PC-9 (cell line): ENCODE measurements around the gene NAGS.

ENCODE experiments used
- EZH2 ChIP-seq: fragments of 200-600 bp; sonication (generic); IDR thresholded peaks from 2 replicates; pipeline ENCODE4 v1.8.0; 2017; ENCODE audit warnings: antibody characterized with exemption, low read depth
- TF ChIP-seq, protein P1 (sequence below): fragments of 200-600 bp; sonication (generic); conservative IDR thresholded peaks from 2 replicates; pipeline ENCODE4 v1.6.1; 2017; ENCODE audit warnings: mixed run types, antibody characterized with exemption, mild to moderate bottlenecking, moderate library complexity

DNA sequence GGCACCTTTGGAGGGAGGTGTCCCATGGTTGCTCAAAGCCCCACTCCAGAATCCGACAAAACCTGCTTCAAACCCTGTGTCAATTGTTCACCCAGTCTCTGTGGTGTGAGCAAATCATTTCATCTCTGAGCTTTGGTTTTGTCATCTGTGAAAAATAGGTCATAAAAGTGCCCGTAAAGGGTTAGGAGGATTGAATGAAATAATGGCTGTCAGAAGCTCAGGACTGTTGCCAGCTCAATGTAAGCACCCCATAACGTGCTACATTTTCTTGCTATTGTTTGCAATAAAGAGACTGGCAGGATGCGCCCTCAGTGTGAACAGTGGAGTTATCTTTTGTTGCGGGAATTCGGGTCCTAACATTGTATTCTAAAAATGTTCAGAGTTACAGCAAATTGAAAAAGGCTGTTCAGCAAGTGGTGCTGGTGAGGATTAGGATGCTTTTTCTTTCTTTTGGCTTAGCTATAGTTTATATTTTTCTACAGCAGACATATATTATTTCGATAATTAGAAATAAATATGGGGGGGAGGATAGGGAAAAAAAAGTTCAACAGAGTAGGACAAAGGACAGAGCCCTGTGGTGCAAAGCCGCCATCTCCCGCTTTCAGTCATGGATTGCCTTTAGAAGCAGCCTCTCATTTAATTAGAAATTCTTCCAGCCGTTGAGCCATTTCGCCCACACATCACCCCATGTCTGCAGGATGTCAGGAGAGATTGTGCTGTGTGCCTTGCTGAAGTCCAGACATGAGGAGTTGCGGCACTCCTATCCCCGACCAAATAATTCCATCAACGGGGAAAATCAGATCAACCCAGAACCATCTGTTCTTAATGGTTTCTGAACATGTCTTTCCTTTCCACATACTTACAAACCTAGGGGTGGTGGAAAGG lies 29.8 kb upstream of the NAGS start:
- TF ChIP-seq, protein P1, sequence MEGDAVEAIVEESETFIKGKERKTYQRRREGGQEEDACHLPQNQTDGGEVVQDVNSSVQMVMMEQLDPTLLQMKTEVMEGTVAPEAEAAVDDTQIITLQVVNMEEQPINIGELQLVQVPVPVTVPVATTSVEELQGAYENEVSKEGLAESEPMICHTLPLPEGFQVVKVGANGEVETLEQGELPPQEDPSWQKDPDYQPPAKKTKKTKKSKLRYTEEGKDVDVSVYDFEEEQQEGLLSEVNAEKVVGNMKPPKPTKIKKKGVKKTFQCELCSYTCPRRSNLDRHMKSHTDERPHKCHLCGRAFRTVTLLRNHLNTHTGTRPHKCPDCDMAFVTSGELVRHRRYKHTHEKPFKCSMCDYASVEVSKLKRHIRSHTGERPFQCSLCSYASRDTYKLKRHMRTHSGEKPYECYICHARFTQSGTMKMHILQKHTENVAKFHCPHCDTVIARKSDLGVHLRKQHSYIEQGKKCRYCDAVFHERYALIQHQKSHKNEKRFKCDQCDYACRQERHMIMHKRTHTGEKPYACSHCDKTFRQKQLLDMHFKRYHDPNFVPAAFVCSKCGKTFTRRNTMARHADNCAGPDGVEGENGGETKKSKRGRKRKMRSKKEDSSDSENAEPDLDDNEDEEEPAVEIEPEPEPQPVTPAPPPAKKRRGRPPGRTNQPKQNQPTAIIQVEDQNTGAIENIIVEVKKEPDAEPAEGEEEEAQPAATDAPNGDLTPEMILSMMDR, result no peak
- TF ChIP-seq EZH2, result no peak
